HUDEP-2 (cell line): Measurements from ENCODE around the gene RNF26.

Experiments
- DNase-seq, 76 experiments: peaks; one replicate each; lab custom pipeline; 2025; ENCODE audit not compliant: unreplicated experiment in 76 of 76; lab: John Stamatoyannopoulos, UW

Gene RNF26

DNA sequence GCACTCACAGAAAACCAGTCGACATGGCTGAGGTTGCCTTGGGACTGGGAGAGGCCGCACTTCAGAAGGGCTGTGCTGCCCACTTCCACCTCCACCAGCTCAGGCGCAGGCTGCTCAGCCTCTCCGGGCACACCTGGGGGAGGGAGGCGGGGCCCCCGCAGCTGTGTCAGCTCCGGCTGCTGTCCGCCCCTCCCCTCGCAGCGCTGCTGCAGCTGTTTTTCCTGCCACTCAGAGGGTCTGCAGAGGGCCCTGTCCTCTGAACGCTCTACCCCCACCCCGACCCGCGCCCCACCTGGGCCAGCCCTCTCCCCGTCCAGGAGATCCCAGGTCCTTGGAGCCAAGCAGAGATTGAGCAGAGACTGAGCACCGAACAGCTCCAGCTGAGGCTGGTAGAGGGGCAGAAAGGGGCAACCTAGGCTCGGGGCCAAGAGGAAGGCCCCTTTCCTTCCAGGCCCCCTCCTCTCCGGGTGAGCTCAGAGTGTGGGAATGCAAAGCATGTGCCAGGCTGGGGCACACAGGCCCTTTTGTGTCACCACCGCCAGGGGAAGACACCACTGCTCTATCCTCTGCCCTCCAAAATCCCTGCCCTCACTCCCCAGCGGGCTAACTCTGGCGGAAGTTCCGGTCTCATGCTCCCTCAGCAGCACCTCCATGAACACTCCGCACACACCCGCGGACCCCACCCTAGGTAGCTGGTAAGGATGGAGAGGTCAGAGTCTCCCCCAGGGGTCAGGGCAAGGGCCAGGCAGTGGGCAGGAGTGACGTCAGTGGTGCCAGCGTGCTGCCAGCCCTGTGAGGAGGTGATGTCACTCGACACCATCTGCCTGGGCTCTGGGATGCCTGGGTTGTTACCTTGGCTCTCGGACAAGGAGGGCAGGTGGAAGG lies 19.0 kb upstream of the RNF26 start:
- DNase-seq = no peak

DNA sequence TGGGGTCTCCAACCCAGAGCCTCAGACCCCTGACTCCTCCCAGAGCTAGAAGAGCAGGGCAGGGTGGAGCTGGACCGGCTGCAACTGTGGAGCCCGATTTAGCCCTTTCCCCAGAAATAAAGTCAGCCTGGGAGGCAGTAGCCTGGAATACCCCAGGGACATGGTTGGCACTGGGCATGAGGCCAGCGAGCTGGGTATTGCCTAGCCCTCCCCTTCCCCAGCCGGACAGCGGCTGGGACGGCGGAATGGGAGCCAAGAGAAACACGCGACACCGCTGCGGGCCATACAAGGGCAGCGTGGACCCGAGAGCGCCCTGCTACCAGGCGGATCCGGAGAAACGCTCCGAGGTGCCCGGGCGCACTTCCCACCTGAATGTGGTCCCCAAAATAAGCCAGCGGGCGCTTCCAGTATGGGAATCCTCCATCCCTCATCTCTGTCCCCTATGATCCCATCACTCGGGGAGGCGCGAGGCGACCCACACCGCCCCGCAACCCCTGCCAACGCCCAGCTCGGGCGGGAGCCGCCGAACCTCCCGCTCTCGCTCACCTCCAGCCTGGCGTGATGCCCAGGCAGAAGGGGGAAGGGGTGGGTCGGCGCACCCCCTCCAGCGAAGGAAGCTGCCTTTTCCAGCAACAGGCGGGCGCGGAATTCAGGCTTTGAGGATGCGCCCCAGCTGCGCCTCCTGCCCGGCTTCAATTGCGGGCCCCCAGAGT lies 18.2 kb upstream of the RNF26 start:
- no peak for DNase-seq

DNA sequence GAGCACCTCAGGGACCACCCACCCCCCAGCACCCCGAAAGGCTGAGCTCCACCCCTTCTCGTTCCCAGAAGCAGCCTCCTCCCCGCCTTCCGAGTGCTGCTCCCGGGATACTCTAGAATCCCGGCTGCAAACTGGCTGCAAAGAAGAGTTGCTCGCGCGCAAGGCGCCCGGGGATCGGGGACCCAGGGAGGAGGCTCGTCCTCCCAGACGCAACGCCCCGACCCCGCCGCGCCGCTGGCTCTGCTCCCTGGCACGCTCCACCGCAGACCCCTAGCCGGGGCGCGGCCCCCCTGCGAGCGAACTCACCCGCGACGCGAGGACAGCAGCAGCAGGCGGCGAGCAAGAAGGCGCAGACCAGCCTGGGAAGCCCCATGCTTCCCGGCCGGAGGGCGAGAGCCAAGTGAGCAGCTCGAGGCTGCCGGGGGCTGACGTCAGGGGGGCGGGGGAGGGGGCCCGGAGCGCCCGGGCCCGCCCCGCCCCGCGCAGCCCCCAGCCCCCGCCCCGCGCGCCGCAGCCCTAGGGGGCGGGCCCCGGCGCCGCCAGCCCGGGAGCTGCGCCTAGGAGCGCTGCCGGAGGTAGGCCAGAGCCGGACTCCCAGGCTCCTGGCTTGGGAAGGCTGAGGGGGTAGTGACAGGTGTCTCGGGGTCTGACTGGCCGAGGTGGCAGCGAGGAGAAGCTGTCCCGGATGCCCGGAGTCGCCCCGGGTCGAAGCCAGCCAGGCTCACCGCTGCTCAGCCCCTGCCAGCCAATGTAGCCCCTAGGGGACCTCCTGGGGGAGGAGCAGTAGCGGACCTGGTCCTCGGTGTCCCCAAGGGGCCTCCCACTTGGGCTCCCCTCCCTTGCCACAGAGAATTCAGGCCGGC lies 17.4 kb upstream of the RNF26 start, which contains the start of gene MCAM:
Gene MCAM, minus strand, starts transcription at position 402 of the 863 bp plus-strand sequence. Its CDS starts 29 bp downstream, at position 373.
- DNase-seq = no peak

DNA sequence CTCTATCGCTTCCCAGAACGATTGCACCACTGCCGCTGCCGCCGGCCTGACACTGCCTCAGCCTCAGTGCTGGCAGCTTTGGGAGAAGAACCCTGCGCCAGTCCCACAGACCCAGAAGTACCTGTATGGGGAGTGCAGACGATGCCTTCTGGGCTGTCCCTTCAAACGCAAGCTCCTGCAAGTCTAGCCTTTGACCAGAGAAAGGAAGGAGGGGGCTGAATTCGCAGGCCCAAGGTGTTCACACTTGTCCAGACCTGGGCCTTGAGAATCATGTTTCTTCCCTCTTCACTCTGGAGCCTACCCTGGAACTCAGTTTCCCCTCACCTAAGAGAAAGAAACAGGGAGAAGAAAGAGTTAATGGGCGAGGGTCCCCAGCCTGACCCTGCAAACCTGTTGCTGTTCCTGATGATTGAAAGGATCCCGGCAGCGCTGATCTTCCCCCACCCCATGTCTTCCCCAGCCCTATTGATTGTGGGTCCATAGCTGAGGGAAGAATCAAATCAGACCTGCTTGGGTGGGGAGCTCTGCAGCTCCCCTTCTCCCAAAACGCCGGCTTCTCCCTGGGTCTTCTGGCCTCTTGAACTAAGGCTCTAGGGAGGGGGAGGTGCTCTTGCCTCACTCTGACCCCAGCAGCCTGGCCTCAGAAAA lies 16.6 kb upstream of the RNF26 start:
- no peak for DNase-seq

DNA sequence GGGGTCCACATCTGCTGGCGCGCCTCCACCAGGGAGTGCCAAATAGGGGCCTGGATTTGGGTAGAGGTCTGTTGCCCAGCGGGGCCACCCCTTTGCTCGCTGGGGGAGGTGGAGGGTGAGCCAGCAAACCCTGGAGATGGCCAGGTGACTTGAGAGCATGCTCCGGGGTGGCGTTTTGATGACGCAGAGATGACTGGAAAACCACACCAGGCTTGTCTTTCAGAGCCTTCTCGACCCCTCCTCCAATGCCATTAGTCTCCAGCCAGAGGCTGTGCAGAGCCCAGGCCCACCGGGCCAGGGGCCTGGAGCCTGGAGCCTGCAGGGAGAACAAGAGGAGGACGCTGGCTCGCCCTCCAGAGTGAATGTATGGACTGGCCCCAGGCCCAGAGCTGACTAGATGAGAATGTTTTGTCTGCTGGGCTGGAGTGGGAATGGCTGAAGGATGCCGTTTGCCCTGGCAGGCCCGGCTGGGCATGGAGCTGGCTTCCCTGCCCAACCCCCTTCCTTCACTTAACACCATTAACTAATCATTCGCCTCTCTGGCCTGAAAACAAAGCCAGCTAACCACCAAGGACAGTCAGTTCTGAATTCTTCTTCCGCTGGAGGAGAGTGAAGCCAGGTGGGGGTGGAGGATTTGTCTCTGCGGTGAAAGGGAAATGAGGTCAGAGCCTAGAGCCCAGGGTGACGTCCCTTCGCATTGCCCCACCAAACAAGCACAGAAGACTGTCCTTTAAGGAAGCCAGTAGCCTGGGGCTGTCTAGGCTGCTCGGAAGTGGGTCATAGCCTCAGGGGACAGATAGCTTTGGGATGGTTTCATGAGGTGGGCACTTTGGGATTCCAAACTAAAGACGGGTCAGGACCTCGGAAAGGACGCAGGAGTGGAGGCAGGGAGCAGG lies 15.8 kb upstream of the RNF26 start:
- DNase-seq = no peak

DNA sequence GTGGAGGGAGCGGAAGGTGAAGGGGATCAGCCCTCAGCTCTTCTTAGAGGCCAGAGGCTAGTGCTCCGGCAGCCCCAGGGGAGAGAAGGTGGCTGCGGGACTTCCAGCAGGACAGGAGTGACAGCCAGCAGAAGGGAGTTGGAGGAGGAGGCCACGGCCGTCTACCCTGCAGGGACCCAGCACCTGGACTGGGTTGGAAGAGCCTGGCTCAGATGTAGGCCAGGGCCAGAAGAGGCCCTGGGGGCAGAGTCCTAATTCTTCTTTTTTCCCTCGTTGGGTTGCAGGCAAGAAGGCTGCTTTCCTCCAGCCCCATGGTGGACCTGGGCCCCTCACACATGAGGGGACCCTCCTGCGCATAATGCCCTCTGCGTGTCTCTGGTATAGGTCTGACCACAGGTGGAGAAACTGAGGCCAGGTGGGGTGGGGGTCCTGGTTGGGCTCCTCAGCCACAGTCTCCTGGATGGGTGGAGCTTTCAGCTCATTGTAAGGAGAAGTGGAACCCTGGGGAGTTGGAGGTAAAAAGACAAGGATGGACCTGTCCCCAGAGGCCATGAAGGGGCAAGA lies 15.1 kb upstream of the RNF26 start:
- peak in 1 of 76 experiments; percentile 0 for DNase-seq

DNA sequence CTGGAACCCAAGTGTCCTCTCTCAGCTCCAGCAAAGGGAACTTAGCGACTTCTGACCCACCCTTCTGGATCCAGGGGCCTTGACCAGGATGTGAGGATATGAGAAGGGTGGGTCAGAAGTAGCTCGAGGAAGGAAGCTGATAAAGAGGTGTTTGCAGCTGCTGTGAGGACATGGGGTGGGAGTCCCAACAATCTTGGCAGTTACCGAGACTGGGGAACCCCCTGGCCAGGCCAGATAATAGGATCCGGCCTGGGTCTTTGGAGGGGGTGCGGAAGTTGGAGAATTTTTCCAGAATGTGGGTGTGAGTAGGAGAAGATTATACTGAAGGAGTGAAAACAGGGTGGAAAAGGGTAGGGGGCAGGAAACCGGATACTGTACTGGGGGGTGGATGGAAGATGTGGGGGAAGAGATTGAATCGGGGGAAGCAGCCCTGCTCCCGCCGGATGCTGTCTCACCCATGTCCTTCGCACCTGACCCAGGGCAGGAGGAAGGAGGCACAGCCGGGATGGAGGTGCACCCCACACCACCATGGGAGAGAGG lies 14.6 kb upstream of the RNF26 start:
- no peak for DNase-seq

DNA sequence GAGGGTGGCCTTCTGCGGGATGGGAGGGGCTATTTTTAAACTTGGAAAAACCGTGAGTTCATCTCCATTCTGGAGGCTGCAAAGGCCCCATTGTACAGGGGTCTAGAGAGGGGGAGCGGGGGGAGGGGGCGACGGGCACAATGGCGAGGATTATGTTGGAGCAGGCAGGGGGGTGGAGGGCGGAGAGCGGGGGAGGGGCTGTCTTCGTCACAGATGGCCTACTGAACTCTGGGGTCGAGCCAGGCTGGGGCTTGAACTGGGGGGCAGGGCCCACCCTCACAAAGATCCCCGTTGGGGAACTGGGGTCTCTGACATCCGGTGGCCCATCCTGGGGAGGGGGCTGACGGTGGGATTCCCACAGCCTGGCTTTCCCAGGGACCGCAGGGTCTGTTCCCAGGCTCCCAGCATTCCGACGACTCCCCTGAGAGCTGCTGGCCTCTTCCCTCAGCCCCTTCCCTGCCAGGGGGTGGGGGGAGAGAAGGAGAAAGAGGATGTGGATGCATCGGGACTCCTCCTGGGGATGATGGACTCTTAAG lies 14.0 kb upstream of the RNF26 start:
- DNase-seq = no peak

DNA sequence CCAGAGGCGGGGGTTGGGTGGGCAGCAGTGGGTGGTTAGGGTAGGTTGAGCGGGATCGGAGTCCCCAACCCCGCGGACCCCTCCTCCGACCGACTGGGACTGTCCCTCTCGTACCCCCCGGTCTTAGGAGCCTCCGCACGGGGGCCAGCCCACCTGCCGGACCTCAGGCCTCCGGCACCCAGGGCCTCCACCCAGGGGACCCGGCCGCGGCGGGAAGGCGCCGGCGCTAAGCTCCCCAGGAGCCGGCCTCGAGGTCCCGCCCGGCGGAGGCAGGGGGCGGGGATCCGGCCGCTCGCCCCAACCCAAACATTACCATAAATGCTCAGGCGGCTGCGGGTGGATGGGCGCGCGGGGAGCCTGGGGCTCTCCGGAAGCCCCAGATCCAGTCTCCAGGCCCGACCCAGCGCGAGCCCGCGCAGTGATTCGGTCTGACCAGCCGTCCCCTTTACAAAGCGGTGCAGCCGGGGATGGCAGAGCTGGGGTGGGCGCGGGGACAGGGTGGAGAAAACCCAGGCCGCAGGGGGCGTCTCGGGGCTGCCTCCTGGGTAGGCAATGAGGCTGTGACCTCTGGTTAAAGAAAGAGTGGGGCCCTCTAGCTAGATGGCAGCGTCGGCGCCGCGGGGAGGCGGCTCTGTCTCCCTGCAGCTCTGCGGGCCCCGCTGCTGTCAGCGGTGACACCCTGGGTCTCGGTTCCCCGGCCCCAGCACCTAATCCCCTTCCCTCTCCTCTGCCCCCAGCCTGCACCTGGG lies 13.4 kb upstream of the RNF26 start:
- peak in 1 of 76 experiments; percentile 4 for DNase-seq

DNA sequence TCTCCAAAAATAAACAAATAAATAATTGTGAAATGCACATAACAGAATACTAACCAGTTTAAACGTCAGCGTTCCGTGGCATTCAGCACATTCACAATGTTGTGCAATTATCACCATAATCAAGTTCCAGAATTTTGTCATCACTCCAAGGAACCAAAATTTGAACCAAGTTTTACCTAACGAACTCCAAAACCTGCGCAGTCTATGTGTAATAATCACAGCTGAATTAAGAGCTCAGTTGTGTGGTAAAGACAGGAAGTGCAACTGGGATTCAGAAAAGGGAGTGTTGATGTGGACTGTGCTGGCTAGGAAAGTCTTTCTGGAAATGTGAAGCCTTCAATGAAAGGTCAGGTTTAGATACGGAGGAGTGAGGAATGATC lies 12.0 kb upstream of the RNF26 start:
- no peak for DNase-seq

DNA sequence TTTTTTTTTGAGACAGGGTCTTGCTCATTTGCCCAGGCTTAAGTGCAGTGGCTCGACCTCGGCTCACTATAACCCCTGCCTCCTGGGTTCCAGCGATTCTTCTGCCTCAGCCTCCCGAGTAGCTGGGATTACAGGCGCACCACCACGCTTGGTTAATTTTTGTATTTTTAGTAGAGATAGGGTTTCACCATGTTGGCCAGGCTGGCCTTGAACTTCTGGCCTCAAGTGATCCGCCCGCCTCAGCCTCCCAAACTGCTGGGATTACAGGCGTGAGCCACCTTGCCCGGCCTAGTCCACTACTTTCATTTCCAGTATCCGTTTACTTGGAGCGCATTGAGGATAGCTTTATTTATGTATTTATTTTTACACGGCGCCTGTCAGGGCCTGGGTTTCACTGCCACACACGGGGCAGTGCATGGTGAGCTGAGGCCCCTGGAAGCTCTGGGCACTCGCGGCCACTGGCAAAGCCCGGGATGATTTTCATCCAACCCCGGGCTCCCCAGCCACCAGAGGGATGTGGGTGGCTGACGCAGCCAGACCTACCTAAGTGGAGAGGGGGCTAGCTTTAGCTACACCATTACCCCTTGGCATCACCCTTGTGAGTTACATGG lies 11.3 kb upstream of the RNF26 start:
- DNase-seq = no peak

DNA sequence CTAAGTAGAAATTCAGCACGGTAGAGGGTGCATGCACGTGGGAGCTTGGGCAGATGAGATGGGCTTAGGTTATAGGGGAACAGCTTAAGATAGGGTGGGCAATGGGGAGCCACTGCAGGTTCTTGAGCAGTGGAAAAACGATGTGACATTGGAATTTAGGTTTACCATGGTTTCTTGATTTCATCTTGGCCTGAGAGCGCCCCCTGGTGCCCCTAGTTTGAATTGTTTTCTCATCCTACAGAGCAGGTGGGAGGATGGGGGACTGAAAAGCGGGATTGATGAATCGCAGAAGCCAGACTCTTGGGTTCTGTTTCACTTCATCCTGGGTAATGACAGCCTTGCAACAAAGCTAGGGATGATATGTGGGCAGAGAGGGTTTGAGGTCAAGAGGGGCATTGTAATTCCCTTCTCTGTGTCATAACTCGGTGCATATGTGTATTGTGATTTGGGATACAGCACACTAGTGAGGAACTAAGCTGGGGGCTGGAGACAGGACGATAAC lies 10.7 kb upstream of the RNF26 start:
- DNase-seq = peak in 58 of 76 experiments; percentile 2 to 69 (median 36)

DNA sequence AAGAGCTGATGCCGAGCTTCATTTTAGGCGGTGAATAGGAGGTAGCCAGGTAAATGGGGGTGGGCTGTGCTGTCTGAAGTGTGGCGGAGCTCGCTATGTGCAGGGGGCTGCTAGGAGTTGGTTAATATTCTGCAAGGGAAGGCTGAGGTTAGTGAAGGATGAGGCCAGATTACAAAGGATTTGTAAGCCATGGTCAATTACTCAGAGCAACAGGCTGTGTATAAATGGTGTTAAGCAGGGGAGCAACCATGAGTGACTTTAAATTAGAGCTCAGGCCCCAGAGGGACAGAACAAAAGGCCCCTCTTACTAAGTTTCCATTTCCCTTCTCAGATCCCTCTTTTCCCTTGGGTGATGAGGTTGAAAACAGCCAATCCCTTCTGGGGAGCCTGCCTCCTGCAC lies 10.1 kb upstream of the RNF26 start:
- no peak for DNase-seq

DNA sequence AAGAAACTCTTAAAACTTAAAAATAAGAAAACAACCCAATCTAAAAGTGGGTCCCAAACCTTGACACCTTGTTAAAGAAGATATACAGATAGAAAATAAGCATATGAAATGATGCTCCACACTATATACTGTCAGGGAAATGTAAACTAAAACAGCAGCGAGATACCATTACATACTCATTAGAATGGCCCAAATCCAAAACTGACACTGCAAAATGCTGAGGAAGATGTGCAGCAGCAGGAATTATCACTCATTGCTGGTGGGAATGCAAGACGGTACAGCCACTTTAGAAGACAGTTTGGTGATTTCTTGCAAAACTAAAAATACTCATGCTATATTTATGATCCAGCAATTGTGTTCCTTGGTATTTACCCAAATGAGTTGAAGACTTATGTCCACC lies 5.0 kb upstream of the RNF26 start:
- DNase-seq = no peak

DNA sequence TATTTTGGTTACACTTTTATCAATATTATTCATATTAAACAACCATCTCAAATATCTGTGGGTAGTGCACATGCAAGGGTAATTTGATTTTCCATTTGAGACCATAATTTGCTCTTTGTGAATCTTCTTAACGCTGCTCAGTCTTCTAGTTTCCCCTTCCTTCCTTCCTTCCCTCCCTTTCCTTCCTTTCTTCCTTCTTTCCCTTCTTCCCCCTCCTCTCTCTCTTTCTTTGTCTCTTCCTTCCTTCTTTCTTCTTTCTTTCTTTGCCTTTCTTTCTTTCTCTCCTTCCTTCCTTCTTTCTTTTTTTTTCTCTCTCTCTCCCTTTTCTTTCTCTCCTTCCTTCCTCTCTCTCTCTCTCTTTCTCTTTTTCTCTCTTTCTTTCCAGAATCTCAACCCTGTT lies 4.1 kb upstream of the RNF26 start:
- no peak for DNase-seq

DNA sequence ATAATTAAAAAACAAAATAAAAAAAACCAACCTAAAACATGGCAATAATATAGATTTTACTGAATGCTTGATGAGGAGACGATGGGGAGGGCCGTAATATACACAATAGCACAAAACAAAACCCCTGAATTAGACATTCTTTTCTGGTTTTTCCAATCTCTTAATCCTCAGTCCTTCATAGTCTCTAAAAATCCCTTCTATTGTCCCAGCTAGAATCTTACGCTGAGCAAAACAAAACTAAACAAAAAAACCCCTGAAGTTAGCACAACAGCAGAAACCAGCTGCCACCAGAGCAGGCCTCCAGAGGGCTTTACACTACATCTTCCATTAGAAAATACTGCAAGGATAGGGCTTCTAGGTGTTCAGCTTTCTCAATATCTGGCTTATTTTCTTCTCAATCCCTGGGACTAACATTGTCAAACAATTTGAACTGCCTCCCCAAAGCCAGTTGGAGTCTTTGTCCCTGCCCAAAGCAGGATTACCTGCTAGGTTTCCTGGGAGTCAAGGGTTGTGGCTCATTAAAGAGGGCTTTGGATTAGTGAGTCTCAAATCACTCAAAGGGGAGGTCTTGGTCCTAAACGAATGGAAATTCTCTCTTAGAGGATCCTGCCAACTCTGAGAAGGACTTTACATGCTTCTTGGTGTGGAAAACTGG lies 2.1 kb upstream of the RNF26 start:
- DNase-seq = no peak

DNA sequence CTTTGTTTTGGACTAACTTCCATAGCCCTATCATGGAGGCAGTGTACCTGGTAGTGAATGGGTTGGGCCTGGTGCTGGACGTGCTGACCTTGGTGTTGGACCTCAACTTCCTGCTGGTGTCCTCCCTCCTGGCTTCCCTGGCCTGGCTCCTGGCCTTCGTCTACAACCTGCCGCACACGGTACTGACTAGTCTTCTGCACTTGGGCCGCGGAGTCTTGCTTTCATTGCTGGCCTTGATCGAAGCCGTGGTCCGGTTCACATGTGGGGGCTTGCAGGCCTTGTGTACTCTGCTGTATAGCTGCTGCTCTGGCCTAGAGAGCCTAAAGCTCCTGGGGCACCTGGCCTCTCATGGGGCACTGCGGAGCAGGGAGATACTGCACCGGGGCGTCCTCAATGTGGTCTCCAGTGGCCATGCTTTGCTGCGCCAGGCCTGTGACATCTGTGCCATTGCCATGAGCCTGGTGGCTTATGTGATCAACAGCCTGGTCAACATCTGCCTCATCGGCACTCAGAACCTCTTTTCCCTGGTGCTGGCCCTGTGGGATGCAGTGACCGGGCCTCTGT lies 846 bp downstream of the RNF26 start:
- DNase-seq = no peak
